GM21390 (cell line): ENCODE results near the gene UNC5B.

Experiments
- ATAC-seq: cut with Tn5 transposase; IDR thresholded peaks from one replicate; pipeline ENCODE4 v1.9.1; 2021; ENCODE audit not compliant: unreplicated experiment

Gene UNC5B

DNA sequence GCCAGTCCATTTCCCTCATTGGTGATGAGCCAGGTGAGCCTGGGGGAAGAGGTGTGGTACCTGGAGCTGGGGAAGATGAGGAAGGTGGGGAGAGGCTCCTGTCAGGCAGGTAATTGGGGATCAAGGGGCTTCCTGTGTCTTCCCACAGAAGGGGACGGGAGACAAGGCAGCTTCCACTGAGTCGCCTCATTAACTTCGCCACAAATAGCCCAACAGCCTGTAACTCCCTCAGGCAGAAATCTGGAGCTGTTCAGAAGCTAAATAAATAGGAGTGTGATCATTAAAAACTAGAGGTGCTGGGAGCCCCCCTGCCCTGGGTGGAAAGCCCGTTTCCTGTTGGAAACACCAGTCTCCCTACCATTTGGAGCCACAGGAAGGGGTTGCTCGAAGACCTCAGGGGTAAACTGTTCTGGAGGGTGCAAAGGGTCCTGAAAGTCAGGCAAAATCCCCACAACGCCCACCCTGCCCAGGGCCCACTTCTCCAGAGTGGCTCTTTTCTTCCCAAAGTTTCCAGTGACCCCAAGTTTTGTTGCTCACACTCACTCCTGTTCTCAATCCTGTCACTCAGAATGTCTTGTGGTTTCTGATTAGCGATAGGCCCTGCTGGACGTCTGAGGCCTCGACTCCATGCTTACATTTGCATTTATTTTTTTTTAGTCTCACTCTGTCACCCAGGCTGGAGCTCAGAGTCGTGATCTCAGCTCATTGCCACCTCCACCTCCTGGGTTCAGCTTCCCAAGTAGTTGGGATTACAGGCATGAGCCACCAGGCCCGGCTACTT lies 25.7 kb downstream of the UNC5B start:
- no peak for ATAC-seq

DNA sequence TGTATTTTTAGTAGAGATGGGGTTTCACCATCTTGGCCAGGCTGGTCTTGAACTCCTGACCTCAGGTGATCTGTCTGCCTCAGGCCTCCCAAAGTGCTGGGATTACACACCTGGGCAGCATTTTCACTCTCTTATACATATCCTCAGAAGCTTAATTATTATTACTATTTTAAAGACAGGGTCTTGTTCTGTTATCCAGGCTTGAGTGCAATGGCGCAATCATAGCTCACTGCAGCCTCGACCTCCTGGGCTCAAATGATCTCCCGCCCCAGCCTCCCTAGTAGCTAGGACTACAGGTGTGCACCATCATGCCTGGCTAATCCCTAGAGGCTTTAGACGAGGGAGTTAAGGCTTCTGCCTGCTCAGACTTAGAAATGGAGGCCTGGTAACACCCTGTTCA lies 26.3 kb downstream of the UNC5B start:
- no peak for ATAC-seq

DNA sequence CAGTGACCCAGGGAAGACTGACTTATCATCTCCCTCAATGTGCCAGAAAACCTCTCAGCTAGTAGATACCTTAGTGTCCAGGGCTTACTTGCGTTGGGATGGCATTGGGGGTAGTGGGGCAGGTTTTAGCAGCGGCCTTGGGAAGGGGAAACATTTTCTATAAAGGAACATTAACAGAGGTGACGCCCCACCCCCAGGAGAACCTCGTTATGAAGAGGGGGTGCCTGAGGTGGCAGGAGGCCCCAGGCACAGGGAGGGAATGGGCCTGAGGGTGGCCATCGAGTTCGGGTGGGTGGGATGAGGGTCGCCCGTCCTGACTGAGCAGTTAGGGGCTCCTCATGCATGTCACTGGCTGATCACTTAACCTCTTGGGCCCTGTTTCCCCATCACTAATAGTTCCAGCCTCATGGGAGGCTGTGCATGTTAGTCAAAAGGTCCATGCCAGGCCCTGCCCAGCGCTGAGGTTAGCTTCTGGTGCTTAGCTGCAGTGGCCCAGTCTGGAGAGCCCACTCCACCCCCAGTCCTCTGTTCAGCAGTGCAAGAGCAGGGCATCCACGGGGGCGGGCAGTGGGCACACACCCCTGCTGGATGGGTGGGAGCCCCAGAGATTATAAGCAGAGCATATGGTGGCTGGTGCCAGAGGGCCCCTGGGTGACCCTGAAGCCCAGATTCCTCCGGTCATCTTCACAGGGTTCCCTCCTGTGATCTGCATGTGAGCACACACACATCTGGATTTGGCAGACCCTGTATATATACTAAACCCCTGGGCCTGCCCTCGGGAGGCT lies 27.0 kb downstream of the UNC5B start:
- no peak for ATAC-seq

DNA sequence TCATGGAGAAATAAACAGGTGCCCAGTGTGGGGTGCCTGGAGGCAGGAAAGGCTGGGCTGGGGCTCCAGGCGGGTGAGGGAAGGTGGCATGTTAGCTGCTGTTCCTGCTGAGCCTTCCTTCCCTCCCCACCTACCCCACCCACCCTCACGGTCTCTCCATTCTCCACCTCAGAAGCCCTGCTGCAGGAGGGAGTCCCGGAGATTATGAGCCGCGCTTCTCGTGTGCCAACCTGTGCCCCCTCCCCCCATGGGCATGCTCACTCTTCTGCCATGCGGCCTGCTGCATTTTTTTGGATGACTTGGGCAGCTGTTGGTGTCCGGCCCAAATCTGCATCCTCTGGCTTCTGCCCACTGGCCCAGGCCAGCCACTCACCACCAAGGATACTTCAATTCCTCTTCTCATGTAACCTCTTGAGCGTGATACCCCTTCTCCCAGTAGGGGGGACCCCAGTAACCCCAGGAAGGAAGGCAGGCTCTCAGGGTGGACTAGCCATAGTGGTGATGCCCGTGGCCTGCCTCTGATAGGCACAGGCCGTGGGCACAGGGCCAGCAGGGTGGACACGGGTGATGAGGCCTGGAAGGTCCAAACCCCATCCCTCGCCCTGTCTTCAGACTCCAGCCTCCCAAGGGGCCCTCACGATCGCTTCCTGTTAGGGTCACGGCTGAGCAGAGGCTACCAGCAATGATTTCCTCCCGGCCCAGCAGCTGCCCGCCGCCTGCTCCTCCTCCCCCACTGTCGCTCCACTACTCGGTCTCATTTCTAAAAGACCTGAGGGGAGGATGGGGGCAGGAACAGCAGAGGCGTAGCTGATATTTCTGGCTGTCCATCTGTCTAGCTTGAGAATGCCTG lies 27.8 kb downstream of the UNC5B start:
- no peak for ATAC-seq

DNA sequence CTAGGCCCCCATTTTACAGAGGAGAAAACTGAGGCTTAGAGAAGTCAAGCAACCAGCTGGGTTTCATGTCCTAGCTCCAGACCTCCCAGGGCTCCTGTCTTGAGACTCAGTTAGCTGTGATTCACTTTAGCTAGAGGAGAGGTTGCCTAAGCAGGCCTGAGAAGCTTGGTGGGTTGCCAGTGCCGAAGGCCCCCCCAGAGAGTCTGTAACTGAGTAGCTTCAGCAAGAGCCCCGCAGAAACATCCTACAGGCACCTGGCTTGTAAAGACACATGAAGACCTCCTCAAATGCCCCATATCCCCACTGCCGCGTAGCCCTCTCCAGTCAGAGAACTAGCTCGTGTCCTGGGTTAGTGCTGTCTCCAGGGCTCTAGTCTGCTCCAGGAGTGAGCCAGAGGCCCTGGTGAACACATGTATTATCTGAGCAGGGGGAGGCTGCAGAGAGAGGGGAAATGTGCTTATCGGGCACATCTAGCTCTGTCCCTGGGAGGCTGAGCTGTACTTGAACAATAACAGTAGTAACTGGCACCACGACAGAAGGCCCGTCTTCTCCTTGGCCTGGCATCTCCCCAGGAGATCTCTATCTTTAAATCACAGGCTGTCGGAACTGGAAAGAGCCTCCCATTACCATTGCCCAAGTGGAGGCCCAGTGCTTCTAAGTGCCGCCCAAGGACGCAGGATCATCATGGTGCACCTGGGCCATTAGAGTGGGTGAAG lies 28.9 kb downstream of the UNC5B start:
- ATAC-seq, result no peak

DNA sequence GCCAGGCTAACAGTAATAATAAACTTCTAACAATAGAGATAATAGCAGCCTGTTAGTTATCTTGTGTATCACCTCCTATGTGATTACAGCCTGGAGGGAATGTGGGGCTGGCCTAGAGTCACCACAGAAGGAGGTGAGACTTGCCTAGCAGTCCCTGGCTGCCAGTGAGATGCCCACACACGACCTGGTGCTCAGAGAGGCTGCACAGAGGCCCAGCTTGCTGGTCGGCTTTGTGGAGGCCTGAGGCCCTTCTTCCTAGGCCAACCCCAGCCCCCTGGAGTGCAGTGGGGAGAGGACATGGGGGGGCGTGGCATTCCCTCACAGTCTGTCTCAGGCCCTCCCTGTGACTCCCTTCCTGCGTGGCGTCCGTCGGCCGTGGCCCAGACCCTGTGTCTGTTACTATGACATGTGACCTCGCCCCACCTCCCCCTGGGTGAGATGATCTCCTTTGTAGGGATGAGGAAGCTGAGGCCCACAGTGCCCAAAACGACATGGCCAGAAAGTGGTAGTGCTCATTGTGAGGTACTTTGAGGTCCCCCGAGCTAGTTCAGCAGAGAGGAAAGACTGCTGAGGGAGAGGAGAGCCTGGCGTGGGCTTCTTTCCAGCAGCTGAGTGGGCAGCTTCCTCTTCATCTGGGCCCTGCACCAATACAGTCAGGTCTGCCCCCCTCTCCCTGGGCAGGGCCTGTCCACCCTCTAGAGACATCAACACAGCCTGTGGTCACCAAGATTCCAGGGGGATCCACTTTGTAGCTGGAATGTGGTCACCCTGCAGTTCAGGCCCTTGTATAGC lies 29.7 kb downstream of the UNC5B start:
- no peak for ATAC-seq

DNA sequence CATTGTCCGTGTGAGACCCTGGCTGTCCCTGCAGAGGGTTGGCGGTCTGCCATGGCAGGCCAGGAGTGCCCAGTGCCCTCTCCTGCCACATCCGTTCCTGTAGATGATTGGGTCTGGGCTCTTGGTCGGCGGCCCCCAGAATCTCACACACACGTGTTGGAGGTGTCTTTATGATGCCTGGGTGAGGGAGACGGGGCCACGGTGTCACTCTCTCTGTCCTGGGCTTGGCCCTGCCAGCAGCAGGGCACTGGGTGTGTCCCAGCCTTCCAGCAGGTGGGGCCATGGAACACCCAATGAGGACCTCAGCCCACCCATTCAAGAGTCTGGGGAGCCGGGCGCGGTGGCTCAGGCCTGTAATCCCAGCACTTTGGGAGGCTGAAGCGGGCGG lies 30.2 kb downstream of the UNC5B start:
- no peak for ATAC-seq

DNA sequence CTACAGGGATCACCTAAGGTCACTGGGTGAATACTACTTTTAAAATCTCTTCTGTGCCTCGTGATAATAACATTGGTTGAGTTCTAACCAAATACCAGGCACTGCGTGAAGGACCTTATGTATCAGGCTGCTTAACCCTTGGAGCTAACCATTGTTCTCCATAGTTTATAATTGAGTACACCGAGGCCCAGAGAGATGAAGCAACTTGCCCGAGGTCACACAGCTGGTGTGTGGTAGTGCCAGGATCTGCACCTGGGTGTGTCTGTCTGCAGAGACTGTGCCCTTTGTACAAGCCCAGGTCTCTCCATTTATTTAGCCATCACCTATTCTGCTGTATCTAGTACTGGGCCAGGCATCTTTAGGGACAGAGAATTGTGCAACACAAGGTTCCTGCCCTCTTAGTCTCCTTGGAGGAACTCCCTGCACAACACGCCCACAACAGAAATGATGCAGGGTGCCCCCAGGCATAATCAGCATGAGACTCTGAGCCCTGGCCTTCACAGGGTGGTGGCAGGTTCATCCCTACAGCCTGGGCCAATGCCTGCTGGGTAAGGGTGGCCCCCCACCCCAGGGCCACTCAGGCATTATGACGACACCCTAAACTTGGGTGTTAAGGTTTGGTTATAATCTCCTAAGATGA lies 31.5 kb downstream of the UNC5B start:
- ATAC-seq, result no peak

DNA sequence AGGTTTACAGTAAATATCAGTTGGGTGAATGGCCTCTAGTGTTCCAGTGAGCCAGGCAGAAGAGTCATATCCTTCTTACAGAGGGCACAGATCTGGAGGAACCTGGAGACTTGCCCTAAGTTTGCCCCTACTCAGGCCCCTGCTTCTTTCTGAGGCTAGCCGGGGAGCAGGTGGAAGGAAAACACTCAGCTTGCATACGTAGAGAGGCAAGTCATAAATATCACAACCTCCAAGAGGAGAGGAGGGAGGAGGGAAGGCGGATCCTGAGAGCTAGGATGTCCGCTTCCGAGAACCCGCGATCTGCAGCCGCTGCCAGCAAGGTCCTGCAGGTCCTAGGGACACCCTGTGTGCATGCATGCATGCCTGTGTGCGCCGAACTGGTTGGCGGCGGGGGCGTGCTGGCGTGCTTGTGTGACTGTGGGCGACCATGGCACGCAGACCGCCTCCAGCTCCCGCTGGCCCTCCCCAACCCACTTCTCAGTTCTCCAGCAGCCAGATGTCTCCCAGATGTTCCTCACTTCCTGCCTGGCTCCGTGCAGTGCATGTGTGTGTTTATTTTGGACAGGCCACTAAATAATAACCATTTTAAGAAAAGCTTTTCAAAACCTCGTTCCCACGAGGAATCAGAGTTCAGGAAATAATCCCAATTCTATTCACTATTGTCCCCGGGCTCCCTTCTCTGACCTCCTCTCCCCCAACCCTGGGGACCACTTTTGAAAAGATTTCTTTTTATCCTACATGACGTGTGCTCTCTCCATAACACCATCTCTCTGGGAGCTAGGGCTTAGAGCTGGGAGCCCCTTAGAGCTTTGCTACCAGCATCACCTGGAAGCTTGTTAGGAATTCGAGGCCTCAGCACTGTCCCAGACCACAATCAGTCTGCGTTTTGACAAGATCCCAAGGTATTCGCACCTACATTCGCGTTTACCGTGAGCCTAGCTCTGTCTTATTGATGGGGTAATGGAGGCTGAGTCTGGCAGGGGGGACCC lies 32.4 kb downstream of the UNC5B start:
- no peak for ATAC-seq

DNA sequence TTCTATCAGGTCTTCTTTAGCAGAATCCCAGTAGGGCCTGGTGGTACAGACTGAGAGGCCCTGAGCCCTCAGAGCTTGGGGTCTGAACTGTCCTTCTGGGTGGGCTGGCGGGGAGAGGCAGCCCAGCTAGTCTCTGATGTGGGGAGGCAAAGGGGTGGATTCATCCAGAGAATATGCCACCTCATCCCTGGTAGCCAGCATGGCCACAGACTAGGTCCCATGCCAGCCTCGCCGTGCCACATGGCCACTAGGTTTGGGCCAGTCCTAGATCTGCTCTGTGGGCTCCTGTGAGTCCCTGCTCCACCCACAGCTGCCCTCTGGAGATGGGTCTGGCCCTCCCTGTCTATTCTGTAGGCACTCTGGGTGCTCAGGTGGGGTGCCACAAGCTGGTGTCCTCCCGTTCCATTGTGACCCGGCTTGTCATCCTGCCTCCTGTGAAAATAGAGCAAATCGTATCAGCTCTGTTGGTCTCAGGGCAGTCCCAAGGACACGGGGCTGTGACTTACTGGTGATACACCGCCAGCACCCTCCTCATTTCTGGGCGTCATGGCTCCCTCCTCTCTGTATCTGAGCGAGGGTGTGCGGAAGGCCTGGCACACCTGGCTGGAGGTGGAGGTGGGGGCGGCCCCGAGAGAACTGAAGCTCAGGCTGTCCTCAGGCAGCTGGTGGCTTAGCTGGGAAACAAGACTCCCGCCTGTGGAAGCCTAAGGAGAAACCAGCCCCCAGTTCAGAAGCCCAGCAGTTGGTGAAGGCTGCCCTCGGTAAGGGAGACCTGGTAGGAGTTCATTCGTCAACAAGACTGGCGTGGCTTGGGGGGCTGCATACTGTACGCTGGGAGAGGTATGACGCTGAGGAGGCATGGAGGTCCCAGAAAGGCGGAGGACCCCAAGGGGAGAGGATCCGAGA lies 33.3 kb downstream of the UNC5B start:
- no peak for ATAC-seq

DNA sequence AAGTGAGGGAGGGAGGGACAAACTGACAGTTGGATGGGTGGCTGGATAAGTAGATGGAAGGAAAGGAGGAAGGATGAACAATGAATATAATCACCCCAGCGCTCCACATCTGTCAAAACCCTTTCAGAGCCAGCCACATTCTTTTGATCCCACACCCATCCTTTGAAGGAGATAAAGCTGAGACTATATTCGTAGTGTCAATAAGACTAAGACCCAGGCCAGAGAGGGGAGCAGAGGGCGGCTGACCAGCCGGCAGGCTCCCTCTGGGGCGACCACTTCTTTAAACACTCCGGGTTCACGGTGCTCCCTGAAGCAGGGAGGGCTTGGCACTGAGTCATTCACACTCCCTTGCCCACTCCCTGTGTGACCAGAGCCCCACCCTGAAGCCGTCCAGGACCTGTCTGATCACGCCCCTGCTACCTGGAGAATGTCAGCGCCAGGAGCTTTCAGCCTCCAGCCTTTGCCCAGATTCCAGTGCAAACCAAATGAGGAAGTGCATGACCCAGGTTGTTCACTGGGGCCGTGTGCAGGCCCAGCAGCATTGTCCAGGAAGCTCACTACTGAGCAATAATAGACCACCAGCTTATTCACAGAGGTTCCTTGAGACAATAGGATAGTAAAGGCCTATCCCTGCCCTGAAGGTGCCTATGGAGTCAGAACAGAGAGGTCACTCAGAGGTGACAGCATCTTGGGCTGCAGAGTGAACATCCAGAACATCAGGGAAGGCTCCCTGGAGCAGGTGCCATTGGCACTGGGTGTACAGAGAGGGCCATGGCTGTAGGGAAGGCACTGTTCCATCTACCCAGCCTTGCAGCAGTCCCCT lies 34.4 kb downstream of the UNC5B start:
- ATAC-seq, result no peak

DNA sequence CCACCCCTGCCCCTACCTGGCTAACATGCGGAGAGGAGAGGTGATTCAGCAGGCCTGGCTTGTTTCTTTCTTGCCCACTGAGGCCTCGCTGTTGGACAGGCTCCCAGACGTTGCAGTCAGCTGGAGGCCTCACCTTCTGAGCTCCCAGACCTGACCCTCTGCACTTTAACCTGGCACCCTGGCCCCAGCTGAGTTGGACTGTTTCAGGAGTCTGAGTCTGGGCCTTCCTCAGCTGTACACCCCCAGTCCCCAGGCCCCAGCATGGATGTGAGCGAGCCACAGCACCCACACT lies 35.0 kb downstream of the UNC5B start:
- no peak for ATAC-seq

DNA sequence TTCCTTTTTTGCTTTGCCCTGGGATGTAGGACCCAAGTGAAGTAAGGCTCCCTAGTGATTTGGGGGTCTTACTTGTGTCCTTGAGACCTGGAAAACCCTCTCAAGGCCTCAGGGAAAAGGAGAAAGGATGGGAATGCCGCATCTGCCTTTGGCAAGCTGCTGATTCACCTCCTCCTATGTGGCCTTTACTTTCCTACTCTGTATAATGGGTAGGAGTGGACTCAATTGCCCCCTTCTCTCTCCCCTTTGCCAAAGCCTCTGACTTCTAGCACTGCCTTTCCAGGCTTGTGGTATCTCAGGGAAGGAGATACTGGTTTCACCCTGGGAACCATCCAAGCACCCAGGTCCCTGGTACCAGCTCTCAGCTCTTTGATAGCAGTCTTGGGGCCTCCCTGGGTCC lies 35.4 kb downstream of the UNC5B start:
- no peak for ATAC-seq

DNA sequence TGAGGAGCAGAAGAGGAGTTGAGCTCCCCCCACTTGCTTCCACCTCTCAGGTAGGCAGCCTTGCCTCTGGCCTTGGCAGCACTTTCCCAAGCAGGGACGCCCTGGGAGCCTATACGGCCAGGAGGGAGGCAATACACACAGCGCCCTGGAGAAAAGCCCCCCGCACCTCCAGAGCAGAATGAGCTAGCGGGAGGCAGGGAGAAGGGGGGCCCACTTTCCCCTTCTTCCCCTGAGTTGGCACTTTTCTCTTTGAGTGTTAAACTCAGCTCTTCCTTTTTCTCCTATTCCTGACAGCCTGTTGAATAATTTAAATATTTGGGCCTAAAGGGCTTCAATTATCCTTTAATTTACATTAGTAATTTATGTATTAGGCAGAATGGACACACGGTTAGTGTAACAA lies 35.8 kb downstream of the UNC5B start:
- ATAC-seq, result no peak

DNA sequence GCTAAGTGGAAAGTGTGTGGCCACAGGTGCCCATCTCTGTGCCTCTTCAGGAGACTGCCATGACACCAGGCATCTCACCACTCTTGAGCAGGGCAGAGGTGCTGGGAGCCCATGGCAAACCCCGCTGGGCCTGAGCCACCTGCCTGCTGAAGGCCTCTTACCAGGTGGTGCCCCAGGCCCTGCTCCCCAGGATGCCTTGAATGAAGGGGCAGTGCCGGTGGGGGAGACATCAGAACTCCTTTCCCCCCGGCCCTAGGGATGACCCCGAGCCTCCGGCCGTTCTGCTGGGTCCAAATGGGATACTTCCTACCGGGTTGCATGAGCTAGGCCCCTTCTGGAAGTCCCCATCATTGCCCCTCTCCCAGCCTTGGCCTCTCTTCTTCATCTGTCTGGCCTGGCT lies 37.6 kb downstream of the UNC5B start:
- no peak for ATAC-seq

DNA sequence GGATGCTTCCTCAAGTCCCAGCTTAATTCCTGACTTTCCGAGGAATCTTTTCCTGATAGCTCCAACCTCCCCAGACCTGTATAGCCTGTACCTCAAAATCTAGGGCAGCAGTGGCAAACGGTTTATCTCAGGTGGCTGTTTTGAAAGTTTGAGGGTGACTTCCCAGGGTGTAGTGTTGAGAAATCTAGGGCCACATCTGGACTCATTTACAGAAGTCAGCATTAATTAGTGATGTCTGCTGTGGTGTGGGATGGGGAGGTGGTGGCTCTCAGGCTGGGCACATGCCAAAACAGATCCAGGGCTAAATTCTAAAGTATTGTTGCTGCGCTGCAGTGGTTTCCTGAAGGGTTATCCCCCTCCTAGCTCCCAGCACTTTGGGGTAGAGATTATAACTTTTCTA lies 38.0 kb downstream of the UNC5B start:
- no peak for ATAC-seq

DNA sequence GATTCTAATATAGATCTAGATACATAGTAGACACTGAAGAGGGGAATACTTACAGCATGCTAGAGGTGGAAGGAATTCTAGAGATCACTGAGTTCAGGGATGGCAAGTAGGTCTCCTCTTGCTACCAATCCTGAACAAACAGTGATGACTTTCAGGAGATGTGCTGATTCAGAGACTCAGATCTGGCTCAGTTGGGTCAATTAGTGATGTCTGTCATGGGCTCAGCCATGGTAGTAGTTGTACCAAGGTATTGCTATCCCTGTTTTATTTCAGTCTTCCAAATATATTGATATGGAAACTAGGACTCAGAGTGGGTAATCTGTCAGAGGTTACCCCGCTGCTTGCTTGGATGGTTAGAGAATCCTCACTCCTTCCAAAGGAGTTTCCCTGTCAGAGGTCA lies 38.5 kb downstream of the UNC5B start:
- ATAC-seq, result no peak
